Prostate gland (tissue), 2 donors: Measurements from ENCODE around the gene SAV1.

ENCODE experiments used
- CTCF ChIP-seq, 4 experiments: fragments of 200-600 bp in 2 of 4; fragments of 450-650 bp in 2 of 4; sonication (generic) in 2 of 4; IDR thresholded peaks; 1 replicate in 3 of 4; 2 replicates in 1 of 4; pipeline ENCODE4 v1.5.1; 2016 to 2019; ENCODE audit warnings: antibody characterized with exemption in 4 of 4, mild to moderate bottlenecking in 2 of 4, moderate library complexity in 2 of 4
- POLR2A ChIP-seq: fragments of 450-650 bp; IDR thresholded peaks from one replicate; pipeline ENCODE4 v1.6.1; 2016; ENCODE audit warnings: antibody characterized with exemption, mild to moderate bottlenecking

GRCh38 chr14:50631408-50631821 lies 36.7 kb downstream of the SAV1 start:
- TF ChIP-seq CTCF (IDR thresholded peaks at IDR 0.05), result no peak
- no peak for TF ChIP-seq POLR2A
